GM23338 (cell line): ENCODE results near the gene FAM193B.

ENCODE experiments used
- TF ChIP-seq, protein P1 (sequence below), 2 experiments: fragments of 200-600 bp in 1 of 2; sonication (generic) in 1 of 2; conservative IDR thresholded peaks; 2 replicates each; pipeline versions ENCODE4 v1.5.1 to v1.6.1; 2016 to 2017; ENCODE audit warnings: antibody characterized with exemption in 2 of 2, low read depth in 2 of 2, mild to moderate bottlenecking in 2 of 2, moderate library complexity in 1 of 2
- TF ChIP-seq, protein P2 (sequence below): IDR thresholded peaks from one replicate; pipeline ENCODE4 v1.6.1; 2018; ENCODE audit warnings: antibody characterized with exemption; ENCODE audit not compliant: unreplicated experiment

DNA sequence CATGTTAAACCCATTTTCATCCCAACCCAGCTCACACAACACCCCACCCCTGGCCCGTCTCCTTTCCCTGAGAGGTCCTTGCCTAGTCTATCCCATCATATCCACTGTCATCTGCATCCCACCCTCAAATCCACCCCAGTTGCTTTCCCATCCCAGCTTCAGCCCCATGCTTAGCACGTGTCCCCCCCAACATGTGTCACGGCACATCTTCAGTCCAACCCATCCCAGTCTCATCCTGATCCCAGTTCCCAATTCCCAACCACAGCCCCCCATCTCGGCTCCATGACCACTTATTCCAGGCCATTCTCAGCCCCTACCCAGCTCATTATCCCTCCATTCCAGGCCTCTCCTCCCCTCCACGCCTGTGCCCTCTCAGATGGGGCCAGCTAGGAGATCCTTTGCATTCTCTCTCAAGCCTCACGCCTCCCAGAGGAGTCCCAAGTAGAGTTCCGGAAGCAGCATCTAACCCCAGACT is 80.3 kb downstream of the FAM193B start:
- TF ChIP-seq, protein P1, sequence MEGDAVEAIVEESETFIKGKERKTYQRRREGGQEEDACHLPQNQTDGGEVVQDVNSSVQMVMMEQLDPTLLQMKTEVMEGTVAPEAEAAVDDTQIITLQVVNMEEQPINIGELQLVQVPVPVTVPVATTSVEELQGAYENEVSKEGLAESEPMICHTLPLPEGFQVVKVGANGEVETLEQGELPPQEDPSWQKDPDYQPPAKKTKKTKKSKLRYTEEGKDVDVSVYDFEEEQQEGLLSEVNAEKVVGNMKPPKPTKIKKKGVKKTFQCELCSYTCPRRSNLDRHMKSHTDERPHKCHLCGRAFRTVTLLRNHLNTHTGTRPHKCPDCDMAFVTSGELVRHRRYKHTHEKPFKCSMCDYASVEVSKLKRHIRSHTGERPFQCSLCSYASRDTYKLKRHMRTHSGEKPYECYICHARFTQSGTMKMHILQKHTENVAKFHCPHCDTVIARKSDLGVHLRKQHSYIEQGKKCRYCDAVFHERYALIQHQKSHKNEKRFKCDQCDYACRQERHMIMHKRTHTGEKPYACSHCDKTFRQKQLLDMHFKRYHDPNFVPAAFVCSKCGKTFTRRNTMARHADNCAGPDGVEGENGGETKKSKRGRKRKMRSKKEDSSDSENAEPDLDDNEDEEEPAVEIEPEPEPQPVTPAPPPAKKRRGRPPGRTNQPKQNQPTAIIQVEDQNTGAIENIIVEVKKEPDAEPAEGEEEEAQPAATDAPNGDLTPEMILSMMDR (conservative IDR thresholded peaks at IDR 0.05; ENCODE audit: low read depth in 2 of 2): no peak
- TF ChIP-seq, protein P2, sequence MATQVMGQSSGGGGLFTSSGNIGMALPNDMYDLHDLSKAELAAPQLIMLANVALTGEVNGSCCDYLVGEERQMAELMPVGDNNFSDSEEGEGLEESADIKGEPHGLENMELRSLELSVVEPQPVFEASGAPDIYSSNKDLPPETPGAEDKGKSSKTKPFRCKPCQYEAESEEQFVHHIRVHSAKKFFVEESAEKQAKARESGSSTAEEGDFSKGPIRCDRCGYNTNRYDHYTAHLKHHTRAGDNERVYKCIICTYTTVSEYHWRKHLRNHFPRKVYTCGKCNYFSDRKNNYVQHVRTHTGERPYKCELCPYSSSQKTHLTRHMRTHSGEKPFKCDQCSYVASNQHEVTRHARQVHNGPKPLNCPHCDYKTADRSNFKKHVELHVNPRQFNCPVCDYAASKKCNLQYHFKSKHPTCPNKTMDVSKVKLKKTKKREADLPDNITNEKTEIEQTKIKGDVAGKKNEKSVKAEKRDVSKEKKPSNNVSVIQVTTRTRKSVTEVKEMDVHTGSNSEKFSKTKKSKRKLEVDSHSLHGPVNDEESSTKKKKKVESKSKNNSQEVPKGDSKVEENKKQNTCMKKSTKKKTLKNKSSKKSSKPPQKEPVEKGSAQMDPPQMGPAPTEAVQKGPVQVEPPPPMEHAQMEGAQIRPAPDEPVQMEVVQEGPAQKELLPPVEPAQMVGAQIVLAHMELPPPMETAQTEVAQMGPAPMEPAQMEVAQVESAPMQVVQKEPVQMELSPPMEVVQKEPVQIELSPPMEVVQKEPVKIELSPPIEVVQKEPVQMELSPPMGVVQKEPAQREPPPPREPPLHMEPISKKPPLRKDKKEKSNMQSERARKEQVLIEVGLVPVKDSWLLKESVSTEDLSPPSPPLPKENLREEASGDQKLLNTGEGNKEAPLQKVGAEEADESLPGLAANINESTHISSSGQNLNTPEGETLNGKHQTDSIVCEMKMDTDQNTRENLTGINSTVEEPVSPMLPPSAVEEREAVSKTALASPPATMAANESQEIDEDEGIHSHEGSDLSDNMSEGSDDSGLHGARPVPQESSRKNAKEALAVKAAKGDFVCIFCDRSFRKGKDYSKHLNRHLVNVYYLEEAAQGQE: no peak
